ENCODE data around the gene GALNT18. TPM values are rescaled to one million over a fixed set of nuclear protein-coding genes. Genes with fewer than 3 reads are reported as not detected.

GALNT18 gene
- total and polyA plus RNA-seq, 2 donors (not counting 3 experiments of a cell fraction or from before 2014, with no cell fraction given): 0.17 to 0.18 TPM

DNA sequence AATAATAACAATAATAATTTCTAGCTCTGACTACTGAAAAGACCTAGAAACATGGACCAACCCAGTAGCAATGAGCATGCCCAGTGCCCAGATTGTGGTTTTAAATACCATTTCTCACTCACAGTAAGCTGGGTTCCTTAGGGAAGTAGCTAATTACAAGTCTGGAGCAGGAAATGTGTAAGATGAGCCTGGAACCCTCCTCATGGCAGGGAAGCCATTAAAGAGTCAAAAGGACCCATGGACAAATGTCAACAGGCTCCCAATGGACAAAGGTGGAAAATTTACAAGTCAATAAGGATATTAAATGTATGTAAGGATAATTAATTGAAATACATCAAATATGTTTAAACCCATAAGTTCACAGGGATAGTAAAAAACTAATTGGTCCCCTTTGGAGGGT is 258.1 kb downstream of the GALNT18 start:
- Histone ChIP-seq H2AFZ (ENCODE audit: low read depth, low read length) (no peak overlapping the region), H3K79me2 (ENCODE audit: control insufficient read depth, insufficient read depth, low read length) (no peaks in the 10 kb centered on the region), H3K36me3 (ENCODE audit: control insufficient read depth in 2 of 2, extremely low read depth in 1 of 2, insufficient read depth in 2 of 2, low read length in 2 of 2) (no peaks in the 10 kb centered on the region), H3K4me1 (ENCODE audit: control insufficient read depth, extremely low read depth, insufficient read depth, low read length) (no peaks in the 10 kb centered on the region), H4K20me1 (replicated peaks; ENCODE audit: control insufficient read depth, extremely low read depth, insufficient read depth, low read length) (peaks cover 2% of the 10 kb centered on the region), H3K9me1 (replicated peaks; ENCODE audit: control insufficient read depth, extremely low read depth, insufficient read depth, low read length) (no peaks in the 10 kb centered on the region), H3K27me3 (ENCODE audit: control insufficient read depth in 2 of 2, insufficient read depth in 2 of 2, low read length in 2 of 2) (no peaks in the 10 kb centered on the region), H3K4me3 (replicated peaks in 1 of 3; ENCODE audit: insufficient read depth in 1 of 3, low read depth in 1 of 3, low read length in 3 of 3) (no peak overlapping the region), H3K27ac (ENCODE audit: insufficient read depth, low read depth, low read length) (no peak overlapping the region), H3K4me2 (ENCODE audit: insufficient read depth, low read length) (no peak overlapping the region), H3K9ac (replicated peaks; ENCODE audit: extremely low read depth, insufficient read depth, low read length) (no peak overlapping the region), H3K9me3 (replicated peaks; ENCODE audit: control insufficient read depth, insufficient read depth, low read length) (no peaks in the 10 kb centered on the region)
- intact Hi-C loops (cut with micrococcal nuclease) (no loop called here), dilution Hi-C loops (cut with MboI; ENCODE audit: extremely low pct_ligation_motif_present, low sequenced_read_pairs) (no loop called here)
- CTCF ChIA-PET: no interaction called here
- TF ChIP-seq EZH2 (IDR thresholded peaks at IDR 0.05; ENCODE audit: borderline replicate concordance, low read depth, low read length, severe bottlenecking) (no peak), JUN (IDR thresholded peaks at IDR 0.05; ENCODE audit: borderline replicate concordance, insufficient read depth, insufficient read length, low read depth) (no peak), FOS (IDR thresholded peaks at IDR 0.05; ENCODE audit: borderline replicate concordance, insufficient read depth, low read length) (no peak), GATA2 (IDR thresholded peaks at IDR 0.05; ENCODE audit: insufficient read depth, insufficient read length, low read depth, low read length) (no peak), POLR2A (IDR thresholded peaks at IDR 0.05; ENCODE audit: low read depth, low read length) (no peak), POLR2AphosphoS5 (IDR thresholded peaks at IDR 0.05; ENCODE audit: insufficient read depth, low read depth, low read length) (no peak)
- TF ChIP-seq, protein P1, sequence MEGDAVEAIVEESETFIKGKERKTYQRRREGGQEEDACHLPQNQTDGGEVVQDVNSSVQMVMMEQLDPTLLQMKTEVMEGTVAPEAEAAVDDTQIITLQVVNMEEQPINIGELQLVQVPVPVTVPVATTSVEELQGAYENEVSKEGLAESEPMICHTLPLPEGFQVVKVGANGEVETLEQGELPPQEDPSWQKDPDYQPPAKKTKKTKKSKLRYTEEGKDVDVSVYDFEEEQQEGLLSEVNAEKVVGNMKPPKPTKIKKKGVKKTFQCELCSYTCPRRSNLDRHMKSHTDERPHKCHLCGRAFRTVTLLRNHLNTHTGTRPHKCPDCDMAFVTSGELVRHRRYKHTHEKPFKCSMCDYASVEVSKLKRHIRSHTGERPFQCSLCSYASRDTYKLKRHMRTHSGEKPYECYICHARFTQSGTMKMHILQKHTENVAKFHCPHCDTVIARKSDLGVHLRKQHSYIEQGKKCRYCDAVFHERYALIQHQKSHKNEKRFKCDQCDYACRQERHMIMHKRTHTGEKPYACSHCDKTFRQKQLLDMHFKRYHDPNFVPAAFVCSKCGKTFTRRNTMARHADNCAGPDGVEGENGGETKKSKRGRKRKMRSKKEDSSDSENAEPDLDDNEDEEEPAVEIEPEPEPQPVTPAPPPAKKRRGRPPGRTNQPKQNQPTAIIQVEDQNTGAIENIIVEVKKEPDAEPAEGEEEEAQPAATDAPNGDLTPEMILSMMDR (IDR thresholded peaks at IDR 0.05; ENCODE audit: extremely low read depth in 1 of 2, insufficient read depth in 1 of 2, low read depth in 1 of 2, low read length in 2 of 2): no peak
- DNase-seq (ENCODE audit: low read depth, low spot score) (no peak), FAIRE-seq (no peak)
- POLR2A ChIA-PET: no interaction called here
- BruUV-seq (replicated peaks): no TSS peak

Measured in endothelial cell of umbilical vein (primary cell).